ENCODE measurements around the gene FYB1.
A peak's percentile ranks its signal among the peaks of the same experiment; 100 is the strongest.
"Not testable (repeated sequence)": the region's sequence is repeated elsewhere in the genome, so short reads cannot be mapped to it uniquely, and the experiment has no call there.

Gene FYB1

GRCh38 chr5:39194466-39195136 is 24.8 kb downstream of the FYB1 start:
- DNase-seq (ENCODE audit: insufficient read length, low spot score) (peak; percentile 47), FAIRE-seq (peak; percentile 96)
- TF ChIP-seq POLR2A (IDR thresholded peaks at IDR 0.05; ENCODE audit: low read depth, low read length), result no peak

- no peak for DNase-seq (ENCODE audit: insufficient read length, low spot score)
- FAIRE-seq, result peak; percentile 53
Measured at GRCh38 chr5:39193553-39194465, 25.6 kb downstream of the FYB1 start.

GRCh38 chr5:39192450-39193160 is 26.8 kb downstream of the FYB1 start:
- TF ChIP-seq POLR2A (IDR thresholded peaks at IDR 0.05; ENCODE audit: low read depth, low read length), result no peak
- FAIRE-seq, result peak; percentile 27
- DNase-seq (ENCODE audit: insufficient read length, low spot score), result no peak

More at GRCh38 chr5:39193553-39194465, 25.6 kb downstream of the FYB1 start:
- TF ChIP-seq POLR2A (IDR thresholded peaks at IDR 0.05; ENCODE audit: low read depth, low read length), result no peak

GRCh38 chr5:39191216-39191615 is 28.1 kb downstream of the FYB1 start:
- no peak for DNase-seq (ENCODE audit: insufficient read length, low spot score)
- peak; percentile 55 for FAIRE-seq
- no peak for TF ChIP-seq POLR2A (IDR thresholded peaks at IDR 0.05; ENCODE audit: low read depth, low read length)

GRCh38 chr5:39190311-39191102 is 28.9 kb downstream of the FYB1 start:
- DNase-seq (ENCODE audit: insufficient read length, low spot score) (no peak), FAIRE-seq (no peak)
- no peak for TF ChIP-seq POLR2A (IDR thresholded peaks at IDR 0.05; ENCODE audit: low read depth, low read length)

GRCh38 chr5:39189292-39189955 is 29.9 kb downstream of the FYB1 start:
- FAIRE-seq (peak; percentile 36), DNase-seq (ENCODE audit: insufficient read length, low spot score) (no peak)
- TF ChIP-seq POLR2A (IDR thresholded peaks at IDR 0.05; ENCODE audit: low read depth, low read length), result no peak

GRCh38 chr5:39187831-39188731 is 31.3 kb downstream of the FYB1 start:
- DNase-seq (ENCODE audit: insufficient read length, low spot score) (no peak), FAIRE-seq (no peak)
- no peak for TF ChIP-seq POLR2A (IDR thresholded peaks at IDR 0.05; ENCODE audit: low read depth, low read length)

- FAIRE-seq (peak; percentile 67), DNase-seq (ENCODE audit: insufficient read length, low spot score) (no peak)
- no peak for TF ChIP-seq POLR2A (IDR thresholded peaks at IDR 0.05; ENCODE audit: low read depth, low read length)
Measured at GRCh38 chr5:39186722-39187539, 32.4 kb downstream of the FYB1 start.

GRCh38 chr5:39186289-39186688 is 33.1 kb downstream of the FYB1 start:
- TF ChIP-seq POLR2A (IDR thresholded peaks at IDR 0.05; ENCODE audit: low read depth, low read length), result no peak
- DNase-seq (ENCODE audit: insufficient read length, low spot score) (no peak), FAIRE-seq (no peak)

- FAIRE-seq (no peak), DNase-seq (ENCODE audit: insufficient read length, low spot score) (no peak)
- TF ChIP-seq POLR2A (IDR thresholded peaks at IDR 0.05; ENCODE audit: low read depth, low read length), result no peak
Measured at GRCh38 chr5:39185761-39186160, 33.6 kb downstream of the FYB1 start.

- FAIRE-seq, result not testable (repeated sequence)
Measured at GRCh38 chr5:39179561-39179960, 39.8 kb downstream of the FYB1 start.

More at GRCh38 chr5:39179561-39179960, 39.8 kb downstream of the FYB1 start:
- DNase-seq (ENCODE audit: insufficient read length, low spot score), result not testable (repeated sequence)

All from H54 (cell line).